HCT116 (cell line): ENCODE measurements around the gene SNCAIP. TPM values are rescaled to one million over a fixed set of nuclear protein-coding genes. Genes with fewer than 3 reads are reported as not detected.

Source experiments
- ATAC-seq: fragments of 200-7000 bp; cut with Tn5 transposase; 2 replicates; pipeline ENCODE4 v1.9.1; 2020; ENCODE audit warnings: mild to moderate bottlenecking, moderate library complexity
- BruUV-seq: library from RNA; stranded (reverse); fragments of 400-500 nt; replicated peaks from 2 replicates; lab custom pipeline; 2021; lab: Mats Ljungman, UMichigan
- CTCF ChIA-PET: fragments of 300-600 bp; sonication (Branson Sonifier 250); formaldehyde crosslinking; loops from one replicate; lab custom pipeline; 2021; ENCODE audit warnings: antibody characterized with exemption; lab: Charles Lee
- POLR2A ChIA-PET: fragments of 300-600, 350-600 bp; sonication (Branson Sonifier 250); formaldehyde crosslinking; loops from one replicate; lab custom pipeline; 2021; ENCODE audit warnings: antibody characterized with exemption; lab: Charles Lee
- RAD21 ChIA-PET, 2 experiments: fragments of 300-600 bp; sonication (Branson Sonifier 250); formaldehyde crosslinking; loops; one replicate each; lab custom pipeline; 2023; ENCODE audit warnings: low total read pairs in 2 of 2; ENCODE audit not compliant: uncharacterized antibody in 2 of 2, unreplicated experiment in 2 of 2, low non-redundant PET in 1 of 2; lab: Charles Lee
- DNase-seq: peaks from one replicate; pipeline ENCODE4 v3.0.0-alpha.2; 2010; ENCODE audit warnings: low read depth, low spot score
- H2AFZ ChIP-seq: fragments of 200-600 bp; shearing (Covaris generic), sonication (generic); 2 replicates; pipeline ENCODE4 v1.6.1; 2017; ENCODE audit warnings: low read depth, mixed run types, mixed read lengths, antibody characterized with exemption, low read length; ENCODE audit not compliant: poor library complexity, severe bottlenecking
- H3K27ac ChIP-seq: 2 replicates; pipeline ENCODE4 v1.5.1; 2012; ENCODE audit warnings: low read depth, low read length
- H3K27me3 ChIP-seq: fragments of 200-600 bp; sonication (generic); 2 replicates; pipeline ENCODE4 v1.6.1; 2016; ENCODE audit warnings: mixed run types, low read length, mixed read lengths; ENCODE audit not compliant: insufficient read depth
- H3K36me3 ChIP-seq, 2 experiments: fragments of 200-500 bp in 1 of 2; fragments of 200-600 bp in 1 of 2; sonication (Bioruptor generic) in 1 of 2; sonication (generic) in 1 of 2; 2 replicates each; pipeline versions ENCODE4 v1.5.1 to v1.6.1; 2014 to 2016; ENCODE audit warnings: low read length in 2 of 2, inconsistent platforms in 1 of 2, mixed read lengths in 1 of 2, mixed run types in 1 of 2; ENCODE audit not compliant: insufficient read depth in 2 of 2, control insufficient read depth in 1 of 2
- H3K4me1 ChIP-seq, 2 experiments: fragments of 200-600 bp in 1 of 2; sonication (generic) in 1 of 2; 2 replicates each; pipeline versions ENCODE4 v1.5.1 to v1.6.1; 2012 to 2017; ENCODE audit warnings: low read length in 2 of 2, inconsistent platforms in 1 of 2, mild to moderate bottlenecking in 1 of 2, mixed read lengths in 1 of 2, mixed run types in 1 of 2, moderate library complexity in 1 of 2; ENCODE audit not compliant: insufficient read depth in 2 of 2, control insufficient read depth in 1 of 2
- H3K4me2 ChIP-seq: fragments of 200-600 bp; sonication (generic); 2 replicates; pipeline ENCODE4 v1.6.1; 2017; ENCODE audit warnings: mixed run types, low read length, mixed read lengths
- H3K4me3 ChIP-seq, 2 experiments: fragments of 200-600 bp in 1 of 2; sonication (generic) in 1 of 2; replicated peaks in 1 of 2; 2 replicates each; pipeline ENCODE4 v1.5.1; 2011 to 2016; ENCODE audit warnings: low read length in 2 of 2, control low read depth in 1 of 2, low read depth in 1 of 2, mild to moderate bottlenecking in 1 of 2, mixed read lengths in 1 of 2, mixed run types in 1 of 2
- H3K79me2 ChIP-seq: fragments of 200-600 bp; sonication (generic); 2 replicates; pipeline ENCODE4 v1.6.1; 2017; ENCODE audit warnings: mild to moderate bottlenecking, mixed run types, low read length, moderate library complexity, mixed read lengths; ENCODE audit not compliant: insufficient read depth
- H3K9ac ChIP-seq: fragments of 200-600 bp; sonication (generic); 2 replicates; pipeline ENCODE4 v1.6.1; 2016; ENCODE audit warnings: low read length, mixed read lengths
- H3K9me2 ChIP-seq: fragments of 200-600 bp; sonication (generic), shearing (Covaris generic); 2 replicates; pipeline ENCODE4 v1.6.1; 2017; ENCODE audit warnings: mixed run types, mild to moderate bottlenecking, moderate library complexity; ENCODE audit not compliant: insufficient read depth
- H3K9me3 ChIP-seq, 2 experiments: fragments of 200-500 bp in 1 of 2; fragments of 200-600 bp in 1 of 2; sonication (Bioruptor generic) in 1 of 2; sonication (generic) in 1 of 2; 2 replicates each; pipeline ENCODE4 v1.6.1; 2014 to 2017; ENCODE audit warnings: low read length in 2 of 2, mixed read lengths in 2 of 2, inconsistent platforms in 1 of 2, low read depth in 1 of 2, mild to moderate bottlenecking in 1 of 2, mixed run types in 1 of 2, moderate library complexity in 1 of 2; ENCODE audit not compliant: control insufficient read depth in 1 of 2, insufficient read depth in 1 of 2
- H4K20me1 ChIP-seq: fragments of 200-600 bp; sonication (generic), shearing (Covaris generic); 2 replicates; pipeline ENCODE4 v1.6.1; 2017; ENCODE audit warnings: mixed run types, mild to moderate bottlenecking, moderate library complexity; ENCODE audit not compliant: insufficient read depth
- ATF3 ChIP-seq: IDR thresholded peaks from 2 replicates; pipeline ENCODE4 v1.6.1; 2012
- CBX3 ChIP-seq: IDR thresholded peaks from 2 replicates; pipeline ENCODE4 v1.6.1; 2012; ENCODE audit warnings: low read depth
- CEBPB ChIP-seq: IDR thresholded peaks from 2 replicates; pipeline ENCODE4 v1.6.1; 2012; ENCODE audit warnings: low read depth
- CTCF ChIP-seq, 3 experiments: fragments of 200-600 bp in 1 of 3; sonication (generic) in 1 of 3; IDR thresholded peaks in 2 of 3; conservative IDR thresholded peaks in 1 of 3; 2 replicates each; pipeline ENCODE4 v1.5.1; 2012 to 2017; ENCODE audit warnings: low read depth in 2 of 3, low read length in 2 of 3, antibody characterized with exemption in 1 of 3, borderline replicate concordance in 1 of 3, control low read depth in 1 of 3, mild to moderate bottlenecking in 1 of 3, mixed read lengths in 1 of 3, mixed run types in 1 of 3, moderate library complexity in 1 of 3; ENCODE audit not compliant: insufficient read depth in 1 of 3
- ELF1 ChIP-seq: IDR thresholded peaks from 2 replicates; pipeline ENCODE4 v1.6.1; 2012; ENCODE audit warnings: low read depth, borderline replicate concordance
- EZH2 ChIP-seq: fragments of 200-600 bp; sonication (generic); IDR thresholded peaks from 2 replicates; pipeline ENCODE4 v1.6.1; 2017; ENCODE audit warnings: antibody characterized with exemption, mixed run types
- EZH2phosphoT487 ChIP-seq: fragments of 200-600 bp; IDR thresholded peaks from 2 replicates; pipeline ENCODE4 v1.6.1; 2018; ENCODE audit warnings: antibody characterized with exemption, borderline replicate concordance
- FOSL1 ChIP-seq: IDR thresholded peaks from 2 replicates; pipeline ENCODE4 v1.6.1; 2012; ENCODE audit warnings: low read depth
- JUND ChIP-seq: IDR thresholded peaks from 2 replicates; pipeline ENCODE4 v1.6.1; 2012
- MAX ChIP-seq: IDR thresholded peaks from 2 replicates; pipeline ENCODE4 v1.6.1; 2012
- POLR2A ChIP-seq: IDR thresholded peaks from 2 replicates; pipeline ENCODE4 v1.7.0; 2011; ENCODE audit warnings: borderline replicate concordance; ENCODE audit not compliant: insufficient read depth, insufficient read length; ENCODE audit errors: extremely low read depth
- REST ChIP-seq: IDR thresholded peaks from 2 replicates; pipeline ENCODE4 v1.6.1; 2012; ENCODE audit warnings: low read depth
- SIN3A ChIP-seq: IDR thresholded peaks from 2 replicates; pipeline ENCODE4 v1.6.1; 2012; ENCODE audit warnings: low read depth
- SRF ChIP-seq: IDR thresholded peaks from 2 replicates; pipeline ENCODE4 v1.6.1; 2012; ENCODE audit warnings: low read depth
- TCF7L2 ChIP-seq: IDR thresholded peaks from 2 replicates; pipeline ENCODE4 v1.7.0; 2011; ENCODE audit warnings: borderline replicate concordance, inconsistent platforms; ENCODE audit not compliant: insufficient read depth, insufficient read length; ENCODE audit errors: extremely low read depth
- YY1 ChIP-seq: IDR thresholded peaks from 2 replicates; pipeline ENCODE4 v1.6.1; 2011; ENCODE audit warnings: low read length, low read depth, moderate library complexity, mild to moderate bottlenecking; ENCODE audit not compliant: insufficient replicate concordance; ENCODE audit errors: extremely low read depth
- ZBTB33 ChIP-seq: IDR thresholded peaks from 2 replicates; pipeline ENCODE4 v1.6.1; 2011; ENCODE audit warnings: mild to moderate bottlenecking, low read length, moderate library complexity; ENCODE audit not compliant: insufficient replicate concordance; ENCODE audit errors: extremely low read depth
- ZFX ChIP-seq: fragments of 450-650 bp; IDR thresholded peaks from 2 replicates; pipeline ENCODE4 v1.6.1; 2017
- ZNF274 ChIP-seq: fragments of 200-500 bp; sonication (Bioruptor generic); IDR thresholded peaks from 2 replicates; pipeline ENCODE4 v1.6.1; 2014; ENCODE audit warnings: mild to moderate bottlenecking, low read depth, low read length, inconsistent platforms
- intact Hi-C: fragments of 100-400 bp; cut with micrococcal nuclease; formaldehyde crosslinking; loops from 2 replicates; pipeline ENCODE4 v1.10.0; 2022
- total RNA-seq: library from RNA; stranded (reverse); gene quantifications from one replicate; pipeline ENCODE4 v1.2.1, GENCODE V29; 2021; ENCODE audit not compliant: unreplicated experiment

The SNCAIP gene
- total RNA-seq, 1 experiment from 2014 or later: not detected

- TF ChIP-seq REST (no peak), CBX3 (no peak)
Measured at GRCh38 chr5:122323738-122324137, 11.7 kb downstream of the SNCAIP start (continued).

- Histone ChIP-seq H3K9ac (no peak overlapping the region), H4K20me1 (no peaks in the 10 kb centered on the region), H2AFZ (no peak overlapping the region), H3K4me1 (no peaks in the 10 kb centered on the region), H3K79me2 (no peaks in the 10 kb centered on the region), H3K36me3 (no peaks in the 10 kb centered on the region), H3K9me3 (no peaks in the 10 kb centered on the region), H3K4me2 (no peak overlapping the region), H3K9me2 (no peaks in the 10 kb centered on the region), H3K27ac (no peak overlapping the region), H3K27me3 (no peaks in the 10 kb centered on the region), H3K4me3 (no peak overlapping the region)
- no TSS peak for BruUV-seq
- intact Hi-C loops: no loop called here
- CTCF ChIA-PET: no interaction called here
- no peak for DNase-seq
- RAD21 ChIA-PET: no interaction called here
- ATAC-seq: no peak
- POLR2A ChIA-PET: no interaction called here
- no peak for TF ChIP-seq SRF
- TF ChIP-seq CTCF (IDR thresholded peaks at IDR 0.05 in 2 of 3, conservative IDR thresholded peaks at IDR 0.05 in 1 of 3; ENCODE audit: borderline replicate concordance in 1 of 3, insufficient read depth in 1 of 3, low read depth in 2 of 3, low read length in 2 of 3): no peak
- TF ChIP-seq ZBTB33: no peak
- TF ChIP-seq JUND: no peak
- no peak for TF ChIP-seq MAX
- TF ChIP-seq YY1: no peak
- no peak for TF ChIP-seq ATF3
- TF ChIP-seq EZH2: no peak
- no peak for TF ChIP-seq ZFX
- no peak for TF ChIP-seq ELF1
- TF ChIP-seq TCF7L2: no peak
- TF ChIP-seq SIN3A: no peak
- no peak for TF ChIP-seq FOSL1
- no peak for TF ChIP-seq POLR2A
- TF ChIP-seq EZH2phosphoT487: no peak
- no peak for TF ChIP-seq ZNF274
- no peak for TF ChIP-seq CEBPB
- no peak for TF ChIP-seq CBX3
Measured at GRCh38 chr5:122327110-122327509, 15.1 kb downstream of the SNCAIP start.
